Neural cell (in vitro differentiated cells): ENCODE results near the gene SNX6.

Experiments
- CTCF ChIP-seq: fragments of 450-650 bp; IDR thresholded peaks from 2 replicates; pipeline ENCODE4 v1.5.1; 2014; ENCODE audit warnings: antibody characterized with exemption, mild to moderate bottlenecking, moderate library complexity; ENCODE audit not compliant: poor library complexity, severe bottlenecking
- EP300 ChIP-seq: fragments of 450-650 bp; conservative IDR thresholded peaks from 2 replicates; pipeline ENCODE4 v1.6.1; 2014; ENCODE audit warnings: antibody characterized with exemption, mild to moderate bottlenecking, moderate library complexity; ENCODE audit not compliant: poor library complexity, severe bottlenecking
- EZH2 ChIP-seq: fragments of 200-600, 300-800 bp; shearing (Covaris generic), sonication (generic); IDR thresholded peaks from 2 replicates; pipeline ENCODE4 v1.6.1; 2014; ENCODE audit warnings: antibody characterized with exemption, low read length, borderline replicate concordance, mild to moderate bottlenecking; ENCODE audit not compliant: insufficient read depth, poor library complexity, severe bottlenecking

DNA sequence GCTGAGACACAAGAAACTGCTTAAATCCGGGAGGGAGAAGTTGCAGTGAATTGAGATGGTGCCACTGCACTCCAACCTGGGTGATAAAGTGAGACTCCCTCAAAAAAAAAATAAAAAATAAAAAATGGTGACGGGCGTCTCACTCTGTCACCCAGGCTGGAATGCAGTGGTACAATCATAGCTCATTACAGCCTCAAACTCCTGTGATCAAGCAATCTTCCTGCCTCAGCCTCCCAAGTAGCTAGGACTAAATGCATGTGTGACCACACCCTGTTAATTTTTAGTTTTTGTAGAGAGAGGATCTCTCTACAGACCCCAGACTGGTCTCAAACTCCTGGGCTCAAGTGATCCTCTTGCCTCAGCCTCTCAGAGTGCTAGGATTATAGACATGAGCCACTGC is 9.1 kb downstream of the SNX6 start:
- TF ChIP-seq CTCF, result no peak
- no peak for TF ChIP-seq EZH2
- TF ChIP-seq EP300, result no peak
